Fibroblast of peridontal ligament (primary cell): ENCODE data around the gene SLC15A1.

Source experiments
- DNase-seq: peaks from one replicate; pipeline ENCODE4 v3.0.0-alpha.2; 2010; ENCODE audit errors: extremely low read depth

The SLC15A1 gene, protein sequence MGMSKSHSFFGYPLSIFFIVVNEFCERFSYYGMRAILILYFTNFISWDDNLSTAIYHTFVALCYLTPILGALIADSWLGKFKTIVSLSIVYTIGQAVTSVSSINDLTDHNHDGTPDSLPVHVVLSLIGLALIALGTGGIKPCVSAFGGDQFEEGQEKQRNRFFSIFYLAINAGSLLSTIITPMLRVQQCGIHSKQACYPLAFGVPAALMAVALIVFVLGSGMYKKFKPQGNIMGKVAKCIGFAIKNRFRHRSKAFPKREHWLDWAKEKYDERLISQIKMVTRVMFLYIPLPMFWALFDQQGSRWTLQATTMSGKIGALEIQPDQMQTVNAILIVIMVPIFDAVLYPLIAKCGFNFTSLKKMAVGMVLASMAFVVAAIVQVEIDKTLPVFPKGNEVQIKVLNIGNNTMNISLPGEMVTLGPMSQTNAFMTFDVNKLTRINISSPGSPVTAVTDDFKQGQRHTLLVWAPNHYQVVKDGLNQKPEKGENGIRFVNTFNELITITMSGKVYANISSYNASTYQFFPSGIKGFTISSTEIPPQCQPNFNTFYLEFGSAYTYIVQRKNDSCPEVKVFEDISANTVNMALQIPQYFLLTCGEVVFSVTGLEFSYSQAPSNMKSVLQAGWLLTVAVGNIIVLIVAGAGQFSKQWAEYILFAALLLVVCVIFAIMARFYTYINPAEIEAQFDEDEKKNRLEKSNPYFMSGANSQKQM

DNA sequence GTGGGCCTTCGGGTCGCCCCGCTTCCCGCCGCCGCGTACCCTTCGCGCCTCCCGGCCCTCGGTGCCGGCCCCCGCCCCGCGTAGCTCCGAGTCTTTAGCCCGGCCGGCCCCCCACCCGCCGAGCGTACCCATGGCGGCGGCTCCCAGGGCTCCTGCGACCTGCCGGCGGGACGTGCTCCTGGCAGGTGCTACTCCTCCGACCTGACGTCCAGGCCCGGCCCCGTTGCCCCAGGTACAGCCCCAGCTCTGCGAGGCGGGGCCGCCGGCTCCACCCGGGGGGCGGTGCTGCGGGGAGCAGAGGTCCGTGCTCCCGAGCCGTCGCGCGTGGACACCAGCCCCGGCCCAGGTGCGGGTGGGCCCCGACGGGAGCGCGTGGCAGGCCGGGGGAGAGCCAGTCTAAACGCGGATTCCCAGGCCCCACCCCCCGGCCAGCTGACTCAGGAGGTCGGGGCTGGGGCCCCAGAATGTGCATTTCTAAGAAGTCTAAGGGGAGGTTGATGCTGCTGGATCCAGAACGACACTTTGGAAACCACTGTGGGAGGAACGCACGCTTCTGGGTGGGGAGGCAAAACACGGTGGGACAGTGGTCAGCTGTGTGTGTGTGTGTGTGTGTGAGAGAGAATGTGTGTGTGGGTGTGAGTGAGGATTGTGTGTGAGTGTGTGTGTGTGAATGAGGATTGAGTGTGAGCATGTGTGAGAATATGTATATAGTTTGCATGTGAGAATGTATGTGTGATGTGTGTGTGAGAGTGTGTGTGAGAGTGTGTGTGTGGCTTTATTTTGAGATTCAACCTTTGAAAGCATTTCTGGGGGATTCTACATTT, at the start of gene SLC15A1:
SLC15A1 (minus strand) TSS at position 206 of the 824 bp plus-strand sequence; CDS start at position 132, 74 bp downstream.
- no peak for DNase-seq

- no peak for DNase-seq
These were observed 49.4 kb upstream of the SLC15A1 start for GRCh38 chr13:98801626-98802418.

DNA sequence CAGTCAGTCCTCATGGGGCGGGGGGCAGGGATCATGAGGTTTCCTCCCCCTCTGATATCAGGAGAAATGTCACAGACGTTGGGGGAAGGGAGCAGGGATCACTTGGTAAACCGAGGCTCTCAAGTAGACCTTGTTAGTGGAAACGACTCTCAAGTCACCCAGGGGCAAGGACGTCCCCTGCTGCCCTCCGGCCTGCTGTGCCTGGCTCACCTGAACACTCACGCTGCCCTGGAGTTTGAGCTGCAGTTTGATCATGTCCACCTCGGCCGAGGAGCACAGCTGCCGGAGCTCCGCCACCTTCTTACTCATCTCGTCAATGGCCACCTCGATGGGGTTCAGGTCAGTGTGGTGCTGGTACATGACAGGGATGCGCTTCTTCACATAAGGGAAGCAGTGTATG, 47.6 kb upstream of the SLC15A1 start:
- no peak for DNase-seq

DNA sequence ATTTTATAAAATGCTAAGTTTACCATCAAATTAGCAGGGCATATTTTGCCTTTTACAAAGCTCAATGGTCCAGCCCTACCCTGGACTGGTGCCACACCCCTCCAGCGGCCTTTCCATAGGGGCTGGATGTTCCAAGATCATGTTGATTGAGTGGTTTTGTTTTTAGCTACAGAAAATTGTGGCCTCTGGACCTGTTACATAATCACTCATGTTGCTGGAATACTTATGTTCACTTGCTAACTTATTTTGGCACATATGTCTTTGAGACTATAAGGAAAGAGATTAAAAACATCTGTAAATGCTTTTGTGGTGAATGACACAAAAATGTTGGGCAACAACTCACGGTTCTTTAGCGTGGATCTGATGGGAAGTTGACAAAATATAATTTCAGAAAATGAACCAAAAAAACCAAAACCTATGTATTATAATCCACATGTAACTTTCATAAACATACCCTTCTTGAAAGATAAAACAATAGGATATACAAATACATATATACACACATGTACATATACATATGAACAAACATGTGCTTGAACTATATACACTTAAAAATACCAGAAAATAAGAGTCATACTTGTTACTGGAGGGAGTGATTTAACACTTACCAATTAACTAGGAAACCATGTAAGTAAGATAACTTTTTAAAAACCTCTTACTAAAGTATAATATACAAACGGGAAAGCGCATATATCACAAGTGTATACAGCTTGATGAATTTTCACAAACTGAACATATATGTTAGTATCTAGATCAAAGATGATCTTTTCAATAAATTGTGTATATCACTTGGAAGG, 46.6 kb upstream of the SLC15A1 start:
- peak; percentile 99 for DNase-seq

- peak; percentile 78 for DNase-seq
These were observed 45.0 kb upstream of the SLC15A1 start for GRCh38 chr13:98797456-98797855.

DNA sequence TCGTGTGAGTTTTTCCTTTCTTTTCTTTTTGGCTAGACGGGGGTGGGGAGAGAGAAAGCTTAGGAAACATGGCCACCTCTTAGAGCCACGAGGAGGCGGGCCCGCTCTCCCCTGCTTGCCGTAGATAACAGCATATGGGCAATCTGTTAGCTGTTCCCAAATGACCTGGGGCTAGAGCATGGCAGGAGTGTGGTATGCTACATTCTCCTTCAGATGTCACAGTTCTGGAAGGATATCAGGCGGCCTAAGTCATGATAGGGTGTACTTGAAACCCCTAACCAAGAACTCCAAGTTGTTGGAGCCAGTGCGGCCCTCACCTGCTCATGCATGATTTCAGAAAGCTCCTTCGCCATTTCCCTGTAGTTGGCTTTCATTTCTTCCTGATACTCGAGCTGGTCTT, 44.3 kb upstream of the SLC15A1 start:
- no peak for DNase-seq

GRCh38 chr13:98796191-98796590, 43.7 kb upstream of the SLC15A1 start:
- DNase-seq, result no peak

DNA sequence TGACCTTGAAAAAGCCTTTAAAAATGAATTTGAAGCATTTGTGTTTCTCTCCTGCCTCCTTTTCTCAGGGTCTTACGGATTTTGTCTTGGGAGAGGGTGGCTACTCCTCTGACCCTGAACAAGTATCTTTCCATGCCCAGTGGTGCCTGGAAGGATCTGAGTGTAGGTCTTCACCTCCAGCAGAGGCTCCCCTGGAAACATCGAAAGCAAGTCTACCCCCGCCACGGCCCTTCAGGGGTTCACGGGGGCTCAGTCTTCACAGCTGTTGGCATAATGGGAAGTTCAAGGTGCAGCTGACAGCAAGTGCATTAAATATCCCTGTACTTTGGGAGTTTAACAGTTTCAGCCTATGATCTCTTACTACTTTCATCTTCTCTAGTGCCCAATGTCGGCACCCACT, 42.7 kb upstream of the SLC15A1 start:
- DNase-seq, result no peak

DNA sequence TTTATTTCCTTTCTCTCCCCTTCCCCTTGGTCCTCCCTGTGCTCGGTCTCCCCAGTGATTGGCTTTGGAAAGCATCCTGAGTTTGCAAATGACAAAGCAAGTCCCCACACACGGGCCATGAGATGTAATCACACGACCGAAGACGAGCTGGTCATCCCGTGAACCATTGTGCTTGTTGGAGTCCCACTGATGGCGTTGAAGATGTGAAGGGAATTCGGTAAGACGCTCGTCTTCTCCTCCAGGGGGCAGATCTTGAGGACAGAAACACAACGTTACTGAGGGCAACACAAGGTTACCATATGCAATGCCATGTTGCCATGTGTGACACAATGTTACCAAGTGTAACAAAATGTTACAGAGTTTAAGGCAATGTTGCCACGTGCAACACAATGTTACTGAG, 42.0 kb upstream of the SLC15A1 start:
- no peak for DNase-seq

DNA sequence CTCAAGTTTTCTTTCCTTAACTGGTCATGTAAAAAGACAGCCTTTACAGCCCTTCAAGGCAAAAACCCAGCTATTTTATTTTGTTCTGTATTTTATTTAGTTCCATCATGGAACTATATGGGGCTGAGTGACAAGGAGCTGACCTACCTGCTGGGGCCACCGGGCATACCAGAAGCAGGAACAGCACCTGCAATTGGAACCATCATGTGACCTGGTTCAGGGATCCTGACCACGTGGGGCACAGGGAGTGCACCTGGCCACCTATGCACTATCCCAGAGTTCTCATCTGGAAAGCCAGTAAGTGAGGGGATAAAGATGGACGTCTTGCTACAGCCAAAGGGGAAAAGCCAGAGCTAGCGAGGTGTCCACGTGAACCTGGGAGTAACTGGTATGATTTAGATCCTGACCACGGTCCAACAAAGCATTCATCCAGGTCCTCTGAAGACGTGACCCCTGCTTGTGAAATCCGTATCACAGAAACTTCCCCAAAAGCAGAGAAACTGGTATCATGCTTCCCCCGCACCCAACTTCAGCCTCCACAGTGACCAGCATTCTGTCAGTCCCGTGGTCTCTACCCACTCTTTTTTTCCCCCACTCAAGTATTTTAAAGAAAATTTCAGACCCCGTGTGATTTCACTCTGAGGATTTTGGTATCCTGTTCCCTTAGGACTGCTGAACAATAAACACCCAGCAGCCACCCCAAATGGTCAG, 40.5 kb upstream of the SLC15A1 start:
- no peak for DNase-seq

DNA sequence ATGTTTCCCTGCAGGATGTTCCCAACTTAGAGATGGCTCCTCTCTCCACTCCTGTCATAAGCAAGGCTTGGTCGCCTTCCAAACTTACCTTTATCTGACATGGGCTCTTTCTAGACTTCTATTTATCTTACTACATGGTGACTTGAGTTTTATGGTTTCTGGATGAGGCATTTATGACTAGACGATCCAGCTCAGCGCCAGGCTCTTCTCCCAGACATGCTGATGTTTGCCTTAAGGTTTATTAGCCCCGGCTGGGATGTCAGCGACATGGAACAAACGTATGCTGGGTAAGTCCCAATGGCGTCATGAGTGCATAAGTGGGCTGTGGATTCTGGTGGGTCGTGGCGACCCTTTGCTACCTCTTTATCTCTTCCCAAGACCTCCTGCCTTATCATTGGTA, 39.8 kb upstream of the SLC15A1 start:
- no peak for DNase-seq

DNA sequence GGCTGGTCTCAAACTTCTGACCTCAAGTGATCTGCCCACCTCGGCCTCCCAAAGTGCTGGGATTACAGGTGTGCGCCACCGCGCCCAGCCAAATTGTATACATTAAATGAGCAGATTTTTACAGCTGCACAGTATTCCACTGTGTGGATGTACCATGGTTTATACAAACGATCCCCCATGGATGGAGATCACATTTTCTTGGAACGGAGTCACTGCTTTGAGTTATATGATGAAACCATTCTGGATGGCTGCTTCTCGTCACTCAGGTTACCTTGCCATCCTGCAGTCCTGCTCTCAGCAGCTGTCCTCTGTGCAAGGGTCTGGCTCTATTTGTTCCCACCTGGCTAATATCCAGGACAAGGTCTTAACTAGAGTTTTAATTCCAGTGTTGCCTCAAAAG, 39.1 kb upstream of the SLC15A1 start:
- no peak for DNase-seq

DNA sequence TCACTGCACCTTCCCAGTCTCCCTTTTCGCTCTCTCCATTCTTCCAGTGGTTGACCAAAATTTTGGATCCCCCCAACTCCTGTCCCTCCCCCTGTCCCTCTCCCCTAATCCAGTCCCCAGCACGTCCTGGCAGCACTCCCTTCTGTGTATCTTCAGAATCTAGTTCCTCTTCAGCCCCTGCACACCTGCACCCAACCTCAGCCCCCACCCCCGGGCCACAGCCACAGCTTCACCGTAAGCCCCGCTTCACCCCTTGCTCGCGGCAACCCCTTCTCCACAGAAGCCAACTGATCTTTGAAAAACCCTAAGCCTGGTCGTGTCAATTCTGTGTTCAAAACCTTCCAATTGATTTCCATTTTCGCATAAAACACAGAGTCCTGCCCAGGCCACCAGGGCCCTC, 35.5 kb upstream of the SLC15A1 start:
- DNase-seq, result no peak

DNA sequence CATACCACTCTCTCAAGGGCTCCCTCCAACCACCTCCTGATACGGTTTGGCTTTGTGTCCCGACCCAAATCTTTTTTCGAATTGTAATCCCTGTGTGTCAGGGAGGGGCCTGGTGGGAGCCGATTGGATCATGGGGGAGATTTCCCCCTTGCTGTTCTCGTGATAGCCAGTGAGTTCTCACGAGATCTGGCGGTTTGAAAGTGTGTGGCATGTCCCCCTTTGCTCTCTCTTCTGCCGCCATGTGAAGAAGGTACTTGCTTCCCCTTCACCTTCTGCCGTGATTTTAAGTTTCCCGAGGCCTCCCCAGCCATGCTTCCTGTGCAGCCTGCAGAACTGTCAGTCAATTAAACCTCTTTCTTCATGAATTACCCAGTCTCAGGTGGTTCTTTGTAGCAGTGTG, 34.7 kb upstream of the SLC15A1 start:
- no peak for DNase-seq

- DNase-seq, result no peak
These were observed 33.6 kb upstream of the SLC15A1 start for GRCh38 chr13:98786023-98786422.

GRCh38 chr13:98785405-98785804, 32.9 kb upstream of the SLC15A1 start:
- DNase-seq, result no peak

DNA sequence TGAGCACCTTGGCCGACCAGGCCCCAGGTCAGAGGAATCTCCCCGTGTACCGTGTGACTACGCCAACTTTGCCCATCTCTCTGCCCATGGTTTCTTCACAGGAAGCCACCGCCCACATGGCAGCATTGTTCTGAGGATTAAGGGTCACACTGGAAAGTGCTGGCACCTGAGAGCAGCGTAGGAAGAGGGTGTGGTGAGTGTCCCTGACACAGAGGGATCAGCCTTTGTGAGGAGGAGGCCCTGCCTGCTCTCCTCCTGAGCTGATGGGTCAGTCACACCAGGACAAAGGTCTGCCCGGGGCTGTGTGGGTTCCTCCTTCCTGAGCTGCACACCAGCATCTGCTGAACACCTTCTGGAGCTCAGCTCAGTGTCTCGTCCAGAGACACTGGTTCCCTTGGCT, 32.2 kb upstream of the SLC15A1 start:
- no peak for DNase-seq

DNA sequence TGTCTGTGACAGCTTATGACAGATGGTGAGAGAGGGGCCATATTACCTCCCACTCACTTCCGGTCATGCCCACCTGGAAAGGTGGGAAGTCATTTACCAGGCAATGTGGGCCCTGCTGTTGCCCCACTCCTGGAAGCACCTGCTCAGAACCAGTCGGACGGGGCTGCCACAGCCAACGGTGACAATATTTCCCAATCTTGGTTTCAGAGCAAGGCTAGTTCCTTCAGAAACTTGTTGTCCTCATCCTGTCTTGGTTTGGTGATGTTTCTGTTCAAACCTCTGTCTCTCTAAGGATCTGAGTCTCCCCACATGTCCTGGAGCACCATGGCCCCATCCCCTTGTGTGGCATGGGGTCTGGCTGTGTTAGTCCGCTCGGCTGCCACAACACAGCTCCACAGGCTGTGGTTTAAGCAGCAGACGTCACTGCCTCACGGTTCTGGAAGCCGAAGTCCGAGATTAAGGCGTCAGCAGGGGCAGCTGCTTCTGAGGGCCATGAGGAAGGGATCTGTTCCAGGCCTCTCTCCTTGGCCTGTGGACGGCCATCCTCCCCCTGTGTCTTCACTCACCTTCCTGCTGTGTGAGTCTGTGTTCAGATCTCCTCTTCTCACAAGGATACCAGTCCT, 31.5 kb upstream of the SLC15A1 start:
- DNase-seq, result no peak

GRCh38 chr13:98782654-98783053, 30.2 kb upstream of the SLC15A1 start:
- DNase-seq, result no peak

DNA sequence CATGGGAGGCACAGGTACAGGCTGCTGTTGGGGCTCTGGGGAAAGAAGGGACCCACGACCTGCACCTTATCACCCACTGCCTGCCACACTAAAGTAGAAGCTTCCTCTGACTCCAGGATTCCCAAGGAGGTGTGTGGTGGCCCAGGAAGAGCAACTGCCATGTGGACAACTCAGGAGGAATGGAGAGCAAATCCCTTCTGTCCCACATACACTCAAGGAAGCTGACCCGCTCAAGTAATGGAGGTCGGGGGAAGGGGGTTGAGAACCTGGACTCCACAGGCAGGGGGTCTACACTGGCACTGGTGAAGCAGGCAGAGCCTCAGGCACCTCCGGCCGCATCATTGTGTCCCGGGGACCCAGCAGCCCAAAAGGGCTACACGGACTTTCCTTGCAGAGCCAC, 29.4 kb upstream of the SLC15A1 start:
- DNase-seq, result no peak
